CD14-positive monocyte (primary cell): ENCODE data around the gene KRT6C. TPM values are rescaled to one million over a fixed set of nuclear protein-coding genes. Genes with fewer than 3 reads are reported as not detected.

ENCODE experiments used
- DNase-seq, 3 donors: peaks; one replicate each; pipeline ENCODE4 v3.0.0-alpha.2; 2011 to 2022
- H2AFZ ChIP-seq: 2 replicates; pipeline ENCODE4 v1.6.0; 2012; ENCODE audit warnings: mild to moderate bottlenecking, low read depth, low read length, inconsistent platforms; ENCODE audit not compliant: insufficient read depth, poor library complexity, severe bottlenecking
- H3K27ac ChIP-seq, 2 donors: 1 replicate in 1 of 2; 2 replicates in 1 of 2; pipeline ENCODE4 v1.5.1; 2012 to 2013; ENCODE audit warnings: low read length in 2 of 2, control low read depth in 1 of 2, inconsistent platforms in 1 of 2, low read depth in 1 of 2, mild to moderate bottlenecking in 1 of 2
- H3K27me3 ChIP-seq, 2 donors: one replicate each; pipeline versions ENCODE4 v1.6.0 to v1.6.1; 2011 to 2013; ENCODE audit warnings: low read length in 2 of 2; ENCODE audit not compliant: control insufficient read depth in 2 of 2, insufficient read depth in 2 of 2
- H3K36me3 ChIP-seq, 2 donors: replicated peaks in 1 of 2; 1 replicate in 1 of 2; 2 replicates in 1 of 2; pipeline versions ENCODE4 v1.5.1 to v1.6.1; 2012 to 2013; ENCODE audit warnings: low read length in 2 of 2, control low read depth in 1 of 2, inconsistent platforms in 1 of 2, mild to moderate bottlenecking in 1 of 2; ENCODE audit not compliant: insufficient read depth in 2 of 2, control insufficient read depth in 1 of 2
- H3K4me1 ChIP-seq, 2 donors: 1 replicate in 1 of 2; 2 replicates in 1 of 2; pipeline versions ENCODE4 v1.5.1 to v1.6.1; 2012 to 2013; ENCODE audit warnings: low read length in 2 of 2, control low read depth in 1 of 2, inconsistent platforms in 1 of 2, mild to moderate bottlenecking in 1 of 2, moderate library complexity in 1 of 2; ENCODE audit not compliant: insufficient read depth in 2 of 2, control insufficient read depth in 1 of 2
- H3K4me2 ChIP-seq: replicated peaks from 2 replicates; pipeline ENCODE3; 2012; ENCODE audit warnings: low read length, moderate library complexity, mild to moderate bottlenecking; ENCODE audit not compliant: poor library complexity, severe bottlenecking; ENCODE audit errors: extremely low read depth
- H3K4me3 ChIP-seq, 3 experiments: fragments of 200-600 bp in 1 of 3; sonication (generic) in 1 of 3; replicated peaks in 1 of 3; 1 replicate in 2 of 3; 2 replicates in 1 of 3; pipeline ENCODE4 v1.5.1; 2011 to 2013; ENCODE audit warnings: low read length in 3 of 3, mild to moderate bottlenecking in 3 of 3, control low read depth in 2 of 3, low read depth in 2 of 3, inconsistent platforms in 1 of 3, moderate library complexity in 1 of 3
- H3K79me2 ChIP-seq: 2 replicates; pipeline ENCODE4 v1.6.0; 2012; ENCODE audit warnings: mild to moderate bottlenecking, control low read depth, inconsistent platforms, low read length, moderate library complexity; ENCODE audit not compliant: insufficient read depth
- H3K9ac ChIP-seq: 2 replicates; pipeline ENCODE4 v1.6.0; 2017; ENCODE audit warnings: low read length, mild to moderate bottlenecking; ENCODE audit not compliant: insufficient read depth, poor library complexity, severe bottlenecking
- H3K9me3 ChIP-seq, 2 donors: replicated peaks in 1 of 2; 1 replicate in 1 of 2; 2 replicates in 1 of 2; pipeline versions ENCODE4 v1.5.1 to v1.6.1; 2012 to 2013; ENCODE audit warnings: low read length in 2 of 2, control low read depth in 1 of 2; ENCODE audit not compliant: control insufficient read depth in 1 of 2, insufficient read depth in 1 of 2
- H4K20me1 ChIP-seq: 2 replicates; pipeline ENCODE4 v1.6.0; 2012; ENCODE audit warnings: mild to moderate bottlenecking, low read length, control low read depth, moderate library complexity; ENCODE audit not compliant: insufficient read depth
- H3K27ac Mint-ChIP-seq, 7 donors: one replicate each; pipeline ENCODE4 v1.8.0; 2020; ENCODE audit warnings: mild to moderate bottlenecking in 7 of 7, mixed read lengths in 7 of 7, moderate library complexity in 6 of 7, inconsistent platforms in 2 of 7
- H3K27me3 Mint-ChIP-seq, 3 donors: one replicate each; pipeline ENCODE4 v1.8.0; 2021 to 2022; ENCODE audit warnings: low read depth in 3 of 3, mild to moderate bottlenecking in 3 of 3, mixed read lengths in 3 of 3, moderate library complexity in 3 of 3, inconsistent platforms in 1 of 3
- H3K36me3 Mint-ChIP-seq, 2 donors: one replicate each; pipeline ENCODE4 v1.8.0; 2020; ENCODE audit warnings: mixed read lengths in 2 of 2, inconsistent platforms in 1 of 2, mild to moderate bottlenecking in 1 of 2
- H3K4me1 Mint-ChIP-seq: one replicate; pipeline ENCODE4 v1.8.0; 2020; ENCODE audit warnings: mild to moderate bottlenecking, mixed read lengths
- H3K4me3 Mint-ChIP-seq, 2 donors: one replicate each; pipeline ENCODE4 v1.8.0; 2020; ENCODE audit warnings: mild to moderate bottlenecking in 2 of 2, mixed read lengths in 2 of 2, moderate library complexity in 1 of 2
- H3K9me3 Mint-ChIP-seq, 7 donors: one replicate each; pipeline ENCODE4 v1.8.0; 2020 to 2022; ENCODE audit warnings: mixed read lengths in 7 of 7, mild to moderate bottlenecking in 6 of 7, moderate library complexity in 6 of 7, inconsistent platforms in 2 of 7
- WGBS: methylation state at CpG from one replicate; pipeline ENCODE4 v1.1.5; 2013; ENCODE audit warnings: missing lambda C conversion rate; ENCODE audit not compliant: insufficient coverage; 5-methylcytosine and 5-hydroxymethylcytosine counted together
- intact Hi-C, 2 donors: fragments of 100-400 bp; cut with micrococcal nuclease; formaldehyde crosslinking; loops; one replicate each; pipeline versions ENCODE4 v1.15.0 to v1.15.1; 2023
- polyA plus RNA-seq, 3 donors: library from polyadenylated mRNA; depleted of rRNA in 1 of 3; unstranded in 2 of 3; stranded (reverse) in 1 of 3; fragments of 300-500 nt in 2 of 3; fragments of >200 nt in 1 of 3; fragmentation: Illumina TruSeq in 2 of 3; gene quantifications; 1 replicate in 2 of 3; 2 replicates in 1 of 3; pipeline ENCODE4 v1.2.3, GENCODE V29; 2012 to 2021
- TF ChIP-seq, protein P1 (sequence below): fragments of 200-600 bp; IDR thresholded peaks from one replicate; pipeline ENCODE4 v1.8.0; 2022; ENCODE audit warnings: antibody characterized with exemption, mild to moderate bottlenecking

The KRT6C gene
- polyA plus RNA-seq, 3 donors: not detected

GRCh38 chr12:52517005-52517835 is 43.6 kb upstream of the KRT6C start:
- Mint-ChIP-seq H3K27ac (no peak overlapping the region), H3K9me3 (no peaks in the 10 kb centered on the region), H3K27me3 (peaks cover 6 to 10% (median 8%) of the 10 kb centered on the region in 3 donors), H3K4me1 (no peaks in the 10 kb centered on the region), H3K4me3 (no peak overlapping the region), H3K36me3 (no peaks in the 10 kb centered on the region)
- Histone ChIP-seq H3K27me3 (no peaks in the 10 kb centered on the region), H3K9me3 (no peaks in the 10 kb centered on the region), H4K20me1 (no peaks in the 10 kb centered on the region), H3K9ac (no peak overlapping the region), H3K4me1 (no peaks in the 10 kb centered on the region), H3K4me2 (no peak overlapping the region), H3K27ac (no peak overlapping the region), H3K4me3 (no peak overlapping the region), H3K36me3 (no peaks in the 10 kb centered on the region), H2AFZ (no peak overlapping the region), H3K79me2 (no peaks in the 10 kb centered on the region)
- intact Hi-C loops: no loop called here
- no peak for DNase-seq
- TF ChIP-seq, protein P1, sequence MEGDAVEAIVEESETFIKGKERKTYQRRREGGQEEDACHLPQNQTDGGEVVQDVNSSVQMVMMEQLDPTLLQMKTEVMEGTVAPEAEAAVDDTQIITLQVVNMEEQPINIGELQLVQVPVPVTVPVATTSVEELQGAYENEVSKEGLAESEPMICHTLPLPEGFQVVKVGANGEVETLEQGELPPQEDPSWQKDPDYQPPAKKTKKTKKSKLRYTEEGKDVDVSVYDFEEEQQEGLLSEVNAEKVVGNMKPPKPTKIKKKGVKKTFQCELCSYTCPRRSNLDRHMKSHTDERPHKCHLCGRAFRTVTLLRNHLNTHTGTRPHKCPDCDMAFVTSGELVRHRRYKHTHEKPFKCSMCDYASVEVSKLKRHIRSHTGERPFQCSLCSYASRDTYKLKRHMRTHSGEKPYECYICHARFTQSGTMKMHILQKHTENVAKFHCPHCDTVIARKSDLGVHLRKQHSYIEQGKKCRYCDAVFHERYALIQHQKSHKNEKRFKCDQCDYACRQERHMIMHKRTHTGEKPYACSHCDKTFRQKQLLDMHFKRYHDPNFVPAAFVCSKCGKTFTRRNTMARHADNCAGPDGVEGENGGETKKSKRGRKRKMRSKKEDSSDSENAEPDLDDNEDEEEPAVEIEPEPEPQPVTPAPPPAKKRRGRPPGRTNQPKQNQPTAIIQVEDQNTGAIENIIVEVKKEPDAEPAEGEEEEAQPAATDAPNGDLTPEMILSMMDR: no peak
- 96% methylated on average over 9 of the region's 14 CpGs for WGBS

DNA sequence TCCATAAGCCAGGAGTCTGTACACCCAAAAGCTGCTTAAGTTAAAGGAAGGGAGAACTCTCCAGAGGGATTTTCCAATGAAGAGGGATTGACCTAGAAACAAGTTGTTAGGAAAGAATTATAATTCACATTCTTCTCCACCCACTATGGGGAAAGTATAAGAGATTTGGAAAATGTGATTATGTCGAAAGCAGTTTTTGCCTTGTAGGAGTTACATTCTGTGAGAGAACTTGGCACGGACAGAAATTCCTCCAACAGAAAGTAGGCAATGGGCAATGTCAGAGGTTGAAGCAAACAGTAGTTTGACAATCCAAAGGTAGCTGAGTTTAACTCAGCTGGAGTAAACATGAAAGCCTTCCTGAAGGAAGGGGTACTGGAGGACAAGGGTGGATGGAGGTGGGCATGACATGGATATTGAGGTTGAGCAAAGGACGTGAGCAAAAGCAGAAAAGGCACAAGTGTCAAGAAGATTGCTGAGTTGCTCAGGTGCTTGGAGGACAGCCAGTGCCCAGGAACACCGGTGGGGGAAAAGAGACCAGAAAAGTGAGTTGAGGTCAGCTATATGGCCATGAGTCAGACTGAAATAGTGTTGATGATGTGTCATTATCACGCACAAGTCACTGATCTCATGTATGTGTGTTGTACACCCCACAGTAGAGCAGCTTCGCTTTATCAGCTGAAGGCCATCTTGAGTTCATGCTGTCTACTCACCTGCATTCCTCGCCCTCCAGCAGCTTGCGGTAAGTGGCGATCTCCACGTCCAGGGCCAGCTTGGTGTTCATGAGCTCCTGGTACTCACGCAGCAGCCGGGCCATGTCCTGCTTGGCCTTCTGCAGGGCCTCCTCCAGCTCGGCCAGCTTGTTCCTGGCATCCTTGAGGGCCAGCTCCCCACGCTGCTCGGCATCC is 42.6 kb upstream of the KRT6C start:
- WGBS: 95% methylated on average over 12 of the region's 15 CpGs

More for the DNA sequence above, 42.6 kb upstream of the KRT6C start:
- Histone ChIP-seq H3K9ac (no peak overlapping the region), H3K27ac (no peak overlapping the region), H2AFZ (no peak overlapping the region), H3K4me2 (no peak overlapping the region), H3K27me3 (no peaks in the 10 kb centered on the region), H4K20me1 (no peaks in the 10 kb centered on the region), H3K9me3 (peaks cover 0 to 8% of the 10 kb centered on the region in 2 donors), H3K36me3 (no peaks in the 10 kb centered on the region), H3K79me2 (no peaks in the 10 kb centered on the region), H3K4me1 (no peaks in the 10 kb centered on the region), H3K4me3 (no peak overlapping the region)
- TF ChIP-seq, protein P1: no peak
- Mint-ChIP-seq H3K4me1 (no peaks in the 10 kb centered on the region), H3K36me3 (no peaks in the 10 kb centered on the region), H3K27me3 (peaks cover 10 to 11% (median 10%) of the 10 kb centered on the region in 3 donors), H3K27ac (no peak overlapping the region), H3K9me3 (peaks cover 4 to 6% (median 5%) of the 10 kb centered on the region in 7 donors), H3K4me3 (no peak overlapping the region)
- DNase-seq: no peak
- intact Hi-C loops: no loop called here
